PFSK-1 (cell line): ENCODE measurements around the gene NPAS1.

ENCODE experiments used
- FOXP2 ChIP-seq: optimal IDR thresholded peaks from 2 replicates; pipeline ENCODE3; 2011; ENCODE audit warnings: borderline replicate concordance, control low read depth, inconsistent platforms; ENCODE audit not compliant: insufficient read depth; ENCODE audit errors: extremely low read length, extremely low read depth
- POLR2AphosphoS5 ChIP-seq: IDR thresholded peaks from 2 replicates; pipeline ENCODE4 v1.6.1; 2012; ENCODE audit warnings: low read depth, mild to moderate bottlenecking, control low read depth, low read length, moderate library complexity
- SIN3A ChIP-seq: IDR thresholded peaks from 2 replicates; pipeline ENCODE4 v1.6.1; 2012; ENCODE audit warnings: mild to moderate bottlenecking, low read length, moderate library complexity, borderline replicate concordance; ENCODE audit not compliant: insufficient read depth
- TAF1 ChIP-seq: IDR thresholded peaks from 2 replicates; pipeline ENCODE4 v1.6.1; 2012; ENCODE audit warnings: low read length, control low read depth, borderline replicate concordance; ENCODE audit not compliant: insufficient read depth
- TF ChIP-seq, protein P1 (sequence below), 2 experiments: IDR thresholded peaks; 2 replicates each; pipeline versions ENCODE4 v1.6.1 to v1.8.0; 2011 to 2012; ENCODE audit warnings: low read depth in 2 of 2, low read length in 2 of 2, control low read depth in 1 of 2, inconsistent platforms in 1 of 2, mild to moderate bottlenecking in 1 of 2, moderate library complexity in 1 of 2; ENCODE audit not compliant: insufficient read depth in 1 of 2

Gene NPAS1

DNA sequence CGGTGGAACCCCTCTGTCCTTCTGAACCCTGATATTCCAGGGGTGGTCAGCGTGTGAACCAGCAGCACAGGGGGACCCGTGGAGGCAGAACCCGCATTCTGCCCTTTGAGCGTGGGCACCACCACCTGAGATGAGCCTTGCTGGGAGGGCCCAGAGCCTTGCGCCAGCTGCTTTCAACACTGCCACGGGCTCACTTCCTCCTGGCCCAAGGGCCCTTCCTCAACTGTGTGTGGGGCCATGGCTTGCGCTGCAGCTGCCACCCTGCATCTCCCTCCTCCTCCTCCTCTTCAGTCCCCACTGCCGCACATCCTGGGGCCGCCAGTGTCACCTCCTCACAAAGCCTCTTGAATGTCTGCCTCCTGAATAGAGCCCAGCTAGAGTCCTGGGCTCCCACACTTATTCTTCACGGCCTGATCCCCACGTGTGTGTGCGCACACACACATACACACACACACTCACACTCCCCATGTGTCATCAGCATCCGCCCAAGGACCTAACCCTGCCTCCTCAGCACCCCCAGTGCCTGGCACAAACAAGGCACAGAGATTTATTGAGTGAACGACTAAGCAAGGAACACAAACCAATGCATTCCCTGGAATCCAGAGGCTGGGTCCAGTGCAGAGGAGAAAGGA lies 55.7 kb downstream of the NPAS1 start:
- no peak for TF ChIP-seq POLR2AphosphoS5
- TF ChIP-seq TAF1, result no peak
- TF ChIP-seq FOXP2, result no peak
- no peak for TF ChIP-seq SIN3A
- TF ChIP-seq, protein P1, sequence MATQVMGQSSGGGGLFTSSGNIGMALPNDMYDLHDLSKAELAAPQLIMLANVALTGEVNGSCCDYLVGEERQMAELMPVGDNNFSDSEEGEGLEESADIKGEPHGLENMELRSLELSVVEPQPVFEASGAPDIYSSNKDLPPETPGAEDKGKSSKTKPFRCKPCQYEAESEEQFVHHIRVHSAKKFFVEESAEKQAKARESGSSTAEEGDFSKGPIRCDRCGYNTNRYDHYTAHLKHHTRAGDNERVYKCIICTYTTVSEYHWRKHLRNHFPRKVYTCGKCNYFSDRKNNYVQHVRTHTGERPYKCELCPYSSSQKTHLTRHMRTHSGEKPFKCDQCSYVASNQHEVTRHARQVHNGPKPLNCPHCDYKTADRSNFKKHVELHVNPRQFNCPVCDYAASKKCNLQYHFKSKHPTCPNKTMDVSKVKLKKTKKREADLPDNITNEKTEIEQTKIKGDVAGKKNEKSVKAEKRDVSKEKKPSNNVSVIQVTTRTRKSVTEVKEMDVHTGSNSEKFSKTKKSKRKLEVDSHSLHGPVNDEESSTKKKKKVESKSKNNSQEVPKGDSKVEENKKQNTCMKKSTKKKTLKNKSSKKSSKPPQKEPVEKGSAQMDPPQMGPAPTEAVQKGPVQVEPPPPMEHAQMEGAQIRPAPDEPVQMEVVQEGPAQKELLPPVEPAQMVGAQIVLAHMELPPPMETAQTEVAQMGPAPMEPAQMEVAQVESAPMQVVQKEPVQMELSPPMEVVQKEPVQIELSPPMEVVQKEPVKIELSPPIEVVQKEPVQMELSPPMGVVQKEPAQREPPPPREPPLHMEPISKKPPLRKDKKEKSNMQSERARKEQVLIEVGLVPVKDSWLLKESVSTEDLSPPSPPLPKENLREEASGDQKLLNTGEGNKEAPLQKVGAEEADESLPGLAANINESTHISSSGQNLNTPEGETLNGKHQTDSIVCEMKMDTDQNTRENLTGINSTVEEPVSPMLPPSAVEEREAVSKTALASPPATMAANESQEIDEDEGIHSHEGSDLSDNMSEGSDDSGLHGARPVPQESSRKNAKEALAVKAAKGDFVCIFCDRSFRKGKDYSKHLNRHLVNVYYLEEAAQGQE (IDR thresholded peaks at IDR 0.05; ENCODE audit: insufficient read depth in 1 of 2, low read depth in 2 of 2, low read length in 2 of 2), result no peak

DNA sequence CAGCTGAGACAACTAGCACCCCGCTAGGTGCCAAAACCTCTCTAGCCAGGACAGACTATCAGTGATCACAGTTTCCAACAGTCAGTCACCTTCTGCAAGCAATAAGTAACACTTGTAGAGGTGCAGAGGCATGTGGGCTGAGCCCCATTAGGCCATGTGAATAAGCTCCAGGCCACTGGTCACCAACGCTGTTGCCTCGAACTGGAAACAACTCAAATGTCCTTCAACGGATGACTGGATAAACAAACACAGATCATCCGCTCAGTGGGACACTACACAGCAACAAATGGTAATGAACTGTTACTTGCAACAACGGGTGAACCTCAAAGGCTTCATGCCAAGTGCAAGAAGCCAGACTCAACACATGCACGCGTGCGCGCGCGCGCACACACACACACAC lies 56.3 kb downstream of the NPAS1 start:
- TF ChIP-seq, protein P1 (IDR thresholded peaks at IDR 0.05; ENCODE audit: insufficient read depth in 1 of 2, low read depth in 2 of 2, low read length in 2 of 2), result no peak
- peak; percentile 65 for TF ChIP-seq FOXP2

DNA sequence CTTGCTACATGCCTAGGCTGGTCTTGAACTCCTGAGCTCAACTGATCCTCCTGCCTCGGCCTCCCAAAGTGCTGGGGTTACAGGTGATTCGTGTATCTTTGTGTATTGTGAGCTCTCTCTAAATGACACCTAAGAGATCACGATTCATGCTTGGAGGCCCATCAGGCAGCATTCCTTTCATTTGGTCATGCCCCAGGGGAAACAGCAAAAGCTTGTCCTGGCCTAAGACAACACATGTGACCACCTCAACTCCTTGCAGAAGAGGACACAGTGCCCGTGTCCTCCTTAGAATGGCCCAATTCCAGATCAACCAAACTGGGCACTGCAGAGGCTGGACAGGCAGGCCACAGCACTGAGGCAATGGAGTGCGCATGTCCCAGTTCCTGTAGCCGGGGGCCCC lies 61.5 kb downstream of the NPAS1 start:
- TF ChIP-seq FOXP2 (no peak), TAF1 (no peak)
- TF ChIP-seq, protein P1 (IDR thresholded peaks at IDR 0.05; ENCODE audit: insufficient read depth in 1 of 2, low read depth in 2 of 2, low read length in 2 of 2), result no peak

DNA sequence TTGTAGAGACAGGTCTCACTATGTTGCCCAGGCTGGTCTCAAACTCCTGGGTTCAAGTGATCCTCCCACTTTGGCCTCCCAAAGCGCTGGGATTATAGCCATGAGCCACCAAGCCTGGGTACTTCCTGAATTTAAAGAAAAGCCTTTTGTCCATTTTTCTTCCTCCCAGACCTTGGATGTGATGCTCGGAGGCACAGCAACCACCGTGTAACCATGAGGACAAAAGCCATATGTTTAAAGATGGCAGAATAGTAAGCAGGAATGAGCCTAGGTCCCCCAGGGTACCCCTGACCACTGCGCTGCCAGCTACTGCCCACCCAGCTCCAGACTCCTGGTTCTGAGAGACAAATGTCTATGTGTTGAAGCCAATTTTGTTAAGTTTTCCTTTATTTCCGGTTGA lies 62.9 kb downstream of the NPAS1 start:
- no peak for TF ChIP-seq POLR2AphosphoS5
- TF ChIP-seq TAF1, result no peak
- TF ChIP-seq SIN3A, result no peak
- TF ChIP-seq FOXP2, result no peak
- TF ChIP-seq, protein P1 (IDR thresholded peaks at IDR 0.05; ENCODE audit: insufficient read depth in 1 of 2, low read depth in 2 of 2, low read length in 2 of 2), result no peak

DNA sequence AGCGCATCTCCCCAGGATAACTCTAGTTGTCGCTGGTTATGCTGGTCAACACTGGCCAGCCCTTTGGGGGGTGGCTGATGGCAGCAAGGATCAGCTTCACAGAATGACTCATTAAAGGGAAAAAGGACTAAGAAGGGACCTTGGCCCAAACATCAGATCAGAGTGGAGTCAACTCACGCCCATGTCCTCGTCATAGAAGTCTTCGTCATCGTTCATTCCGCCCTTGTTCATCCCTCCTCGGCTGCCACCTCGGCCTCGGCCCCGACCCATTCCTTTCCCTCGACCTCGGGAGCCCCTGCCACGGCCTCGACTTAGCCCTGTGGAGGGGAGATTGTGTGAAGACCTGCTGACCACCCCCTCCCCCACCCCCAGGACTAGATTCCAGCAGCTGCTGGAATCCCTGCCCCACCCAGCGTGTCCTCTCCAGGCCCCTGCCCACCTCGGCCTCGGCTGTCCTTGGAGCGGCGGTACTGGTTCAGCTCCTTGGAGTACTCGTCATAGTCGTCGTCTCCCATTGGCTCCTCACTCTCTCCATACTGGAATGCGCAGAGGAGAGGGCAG lies 65.3 kb downstream of the NPAS1 start:
- TF ChIP-seq TAF1, result no peak
- TF ChIP-seq, protein P1 (IDR thresholded peaks at IDR 0.05; ENCODE audit: insufficient read depth in 1 of 2, low read depth in 2 of 2, low read length in 2 of 2), result no peak
- TF ChIP-seq FOXP2, result no peak
- no peak for TF ChIP-seq POLR2AphosphoS5
- TF ChIP-seq SIN3A, result no peak
